Activated CD4-positive, CD25-positive, alpha-beta regulatory T cell treated with anti-CD3 and anti-CD28 coated beads, Interleukin-2, amount 50 U/mL, for 72 hours (primary cell): ENCODE results near the gene MYO7B.
A peak's percentile ranks its signal among the peaks of the same experiment; 100 is the strongest.
"Not testable (repeated sequence)": the region's sequence is repeated elsewhere in the genome, so short reads cannot be mapped to it uniquely, and the experiment has no call there.

Experiments used
- DNase-seq: peaks from one replicate; pipeline ENCODE4 v3.0.0; 2021

Gene MYO7B

GRCh38 chr2:127524198-127524834, 11.2 kb upstream of the MYO7B start:
- not testable (repeated sequence) for DNase-seq

DNA sequence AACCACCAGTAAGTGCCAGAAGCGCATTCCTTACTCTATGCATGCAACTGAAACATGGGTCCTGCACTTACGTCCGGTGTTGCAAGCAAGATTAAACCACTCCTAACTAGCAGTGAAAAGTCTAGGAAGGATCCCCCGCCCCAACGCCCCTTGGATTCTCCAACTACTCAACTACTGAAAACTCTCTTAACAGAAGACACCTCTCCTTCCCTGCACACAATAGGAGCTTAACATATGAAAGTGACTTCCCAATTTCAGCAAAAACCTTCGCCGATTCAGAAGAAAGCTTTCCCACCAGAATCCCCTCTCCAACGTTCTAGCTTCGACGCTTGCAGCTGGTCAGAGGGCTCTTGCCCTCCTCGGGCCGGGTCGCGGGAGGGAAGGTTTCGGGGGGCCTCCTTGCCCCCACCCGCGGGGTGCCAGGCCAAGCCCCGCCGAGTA, 9.8 kb upstream of the MYO7B start:
- no peak for DNase-seq

DNA sequence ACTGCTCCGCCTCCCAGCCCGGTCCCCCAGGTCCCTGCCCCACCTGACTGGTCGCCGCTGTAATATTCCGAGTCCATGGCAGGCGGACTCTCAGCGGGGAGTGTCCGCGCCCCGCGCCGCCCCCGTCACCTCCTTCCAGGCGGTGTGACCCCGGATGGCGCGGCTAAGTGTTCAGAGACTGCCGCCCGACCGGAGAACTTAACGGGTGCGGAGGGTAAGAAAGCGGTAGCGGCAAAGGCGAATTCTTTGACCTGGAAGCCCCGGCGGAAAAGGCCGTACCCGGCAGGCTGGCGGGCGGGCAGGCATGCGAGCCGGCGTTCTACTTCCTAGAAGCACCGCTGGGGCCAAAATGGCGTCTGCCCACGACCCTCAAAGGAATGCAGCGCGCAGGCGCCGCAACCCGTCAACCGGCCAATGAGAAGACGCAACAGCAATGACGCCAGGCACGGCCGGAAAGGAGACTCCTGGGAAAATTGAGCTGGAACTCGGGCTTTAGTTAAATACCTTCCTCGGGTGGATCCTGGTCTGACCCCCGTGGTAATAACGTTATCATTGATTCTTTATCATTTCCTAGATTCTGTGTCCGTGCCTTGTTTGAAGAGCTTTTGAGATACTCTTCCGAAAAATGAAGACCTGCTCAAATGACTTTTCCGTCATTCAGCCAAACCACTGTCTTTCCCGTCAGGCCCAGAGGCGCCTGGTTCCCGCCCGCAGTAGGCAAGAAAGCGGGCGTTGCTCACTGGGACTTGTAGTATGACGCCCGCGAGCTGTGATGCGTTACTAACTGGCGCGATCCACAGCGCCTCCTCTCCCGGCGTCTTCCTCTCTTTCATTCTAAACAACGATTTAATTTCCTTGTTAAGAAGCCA, 9.1 kb upstream of the MYO7B start, which contains the start of gene IWS1:
Gene IWS1, minus strand, starts transcription at position 358 of the 869 bp plus-strand sequence. Its CDS starts 281 bp downstream, at position 77.
- peak; percentile 89 for DNase-seq

GRCh38 chr2:127527001-127527804, 8.3 kb upstream of the MYO7B start:
- DNase-seq: no peak

DNA sequence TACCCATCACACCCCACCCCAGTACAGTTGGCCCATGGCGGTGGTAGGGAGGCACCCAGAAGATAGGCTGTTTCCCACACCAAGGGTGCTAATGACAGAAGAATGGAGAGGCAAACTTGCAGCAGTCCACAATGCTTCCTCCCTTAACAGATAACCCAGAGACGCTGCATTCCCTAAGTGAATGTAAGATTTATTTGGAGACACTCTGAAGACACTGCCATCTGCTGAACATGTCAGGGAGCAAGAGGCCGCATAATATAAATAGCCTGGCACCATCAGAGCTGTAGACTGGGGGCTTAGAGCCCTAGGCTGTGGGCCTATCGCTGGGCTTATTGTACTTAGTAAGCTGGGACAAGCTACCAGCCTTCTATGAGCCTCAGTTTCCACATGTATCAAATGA, 7.0 kb upstream of the MYO7B start:
- DNase-seq: no peak

DNA sequence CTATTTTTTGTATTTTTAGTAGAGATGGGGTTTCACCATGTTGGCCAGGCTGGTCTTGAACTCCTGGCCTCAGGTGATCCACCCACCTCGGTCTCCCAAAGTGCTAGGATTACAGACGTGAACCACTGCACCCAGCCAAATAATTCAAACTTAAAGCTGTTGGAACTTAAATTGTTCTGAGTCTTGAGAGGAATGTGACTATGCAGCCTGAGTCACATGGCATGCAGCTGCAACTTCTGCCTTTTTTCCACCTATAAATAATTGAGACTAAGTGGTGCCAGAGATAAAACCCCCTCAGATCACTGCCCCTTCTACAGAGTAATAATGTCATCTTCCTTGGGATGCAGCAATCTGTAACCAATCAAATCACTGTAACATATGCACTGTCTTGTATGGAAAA, 6.1 kb upstream of the MYO7B start:
- DNase-seq: not testable (repeated sequence)

- no peak for DNase-seq
Measured at GRCh38 chr2:127530245-127531140, 5.0 kb upstream of the MYO7B start.

- DNase-seq: no peak
Measured at GRCh38 chr2:127531221-127531648, 4.2 kb upstream of the MYO7B start.

DNA sequence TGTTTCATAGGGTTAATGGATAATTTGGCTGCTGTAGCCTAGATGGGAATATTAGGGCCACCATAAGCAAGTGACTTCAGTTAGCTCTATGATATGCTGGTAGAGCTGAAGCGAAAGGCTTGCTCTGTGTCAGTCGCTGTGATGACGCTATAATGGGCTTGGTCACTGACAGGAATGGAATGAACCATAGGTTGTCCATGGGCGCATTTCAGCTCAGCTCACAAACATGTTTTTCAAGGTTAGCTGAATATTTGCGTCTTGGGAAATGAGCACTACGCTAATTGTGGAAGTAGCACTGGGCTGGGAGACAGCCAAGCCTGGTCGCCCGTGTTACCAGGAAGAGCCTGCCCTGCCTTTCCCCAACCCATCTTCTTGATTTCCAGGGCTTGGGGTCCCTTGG, 3.2 kb upstream of the MYO7B start:
- no peak for DNase-seq

DNA sequence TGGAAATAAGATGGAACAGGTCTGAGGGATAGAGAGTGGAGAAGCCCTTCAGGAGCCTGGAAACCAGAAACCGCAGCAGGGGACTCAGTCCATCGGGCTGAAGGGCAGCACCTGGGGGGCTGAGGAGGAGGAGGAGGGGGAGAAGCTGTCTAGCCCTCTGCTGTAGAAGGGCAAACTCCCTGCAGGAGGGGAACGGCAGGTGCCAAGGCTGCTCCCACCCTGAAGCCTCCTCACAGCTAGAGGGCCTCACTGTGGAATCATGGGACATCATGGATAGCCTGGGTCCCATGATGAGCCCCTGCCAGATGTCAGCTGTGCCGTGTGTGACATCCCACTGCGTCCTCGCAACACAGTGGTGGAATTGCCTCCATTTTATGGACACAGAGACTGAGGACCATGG, 435 bp downstream of the MYO7B start:
- DNase-seq: no peak

- DNase-seq: no peak
Measured at GRCh38 chr2:127536707-127537541, 1.4 kb downstream of the MYO7B start.

- no peak for DNase-seq
Measured at GRCh38 chr2:127537644-127538043, 2.2 kb downstream of the MYO7B start.

GRCh38 chr2:127541809-127542208, 6.3 kb downstream of the MYO7B start:
- no peak for DNase-seq

- no peak for DNase-seq
Measured at GRCh38 chr2:127542231-127542630, 6.7 kb downstream of the MYO7B start.

GRCh38 chr2:127543013-127543501, 7.6 kb downstream of the MYO7B start:
- not testable (repeated sequence) for DNase-seq

DNA sequence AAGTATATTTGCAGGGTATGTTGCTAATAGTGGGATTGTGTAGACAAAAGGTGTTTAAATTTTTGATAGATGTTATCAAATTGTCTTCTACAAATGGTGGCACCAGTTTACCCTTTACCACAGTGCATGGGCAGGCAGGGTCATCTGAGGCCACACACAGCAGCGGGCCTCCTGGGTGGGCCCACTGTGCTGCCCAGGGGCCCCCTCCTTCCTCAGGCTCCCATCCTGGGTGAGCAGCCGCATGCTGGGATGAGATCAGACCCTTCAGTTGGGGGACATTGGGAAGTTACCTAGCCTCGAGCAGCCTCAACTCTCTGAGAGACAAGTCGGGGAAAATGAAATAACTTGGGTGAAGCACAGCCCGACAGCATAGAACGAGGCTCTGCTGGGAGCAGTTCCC, 9.7 kb downstream of the MYO7B start:
- DNase-seq: no peak

GRCh38 chr2:127545796-127546195, 10.3 kb downstream of the MYO7B start:
- no peak for DNase-seq

DNA sequence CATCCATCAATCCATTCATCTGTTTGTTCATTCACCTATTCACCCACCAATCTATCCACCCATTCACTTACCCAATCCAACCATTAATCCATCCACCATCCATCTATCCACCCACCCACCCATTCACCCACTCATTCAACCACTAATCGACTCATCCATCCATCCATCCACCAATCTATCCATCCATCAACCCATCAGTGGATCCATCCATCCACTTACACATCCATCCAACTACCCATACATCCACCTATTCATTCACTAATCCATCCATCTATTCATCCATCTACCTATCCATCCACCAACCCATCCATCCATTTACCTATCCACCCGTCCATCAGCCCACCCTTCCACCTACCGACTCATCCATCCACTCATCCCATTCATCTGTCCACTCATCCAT, 11.3 kb downstream of the MYO7B start:
- no peak for DNase-seq

GRCh38 chr2:127551221-127551930, 15.9 kb downstream of the MYO7B start:
- DNase-seq: no peak

DNA sequence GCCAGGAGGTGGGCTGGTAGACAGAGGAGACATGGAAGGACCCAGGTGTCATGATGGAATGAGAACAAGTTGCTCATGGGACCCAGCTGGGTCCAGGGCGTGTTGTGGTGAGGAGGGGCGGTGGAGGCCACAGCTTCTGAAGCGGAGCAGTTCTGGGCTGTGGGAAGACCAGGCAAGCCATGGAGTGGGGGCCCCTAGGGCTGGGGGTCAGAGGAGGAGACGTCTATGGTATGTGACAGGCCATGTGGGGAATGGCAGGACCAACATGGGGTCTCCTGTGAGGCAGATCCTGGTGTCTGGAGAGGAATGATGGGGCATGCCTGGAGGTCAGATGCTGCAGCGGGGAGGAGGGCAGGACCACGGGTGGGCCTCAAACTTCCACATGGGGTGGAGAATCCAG, 16.9 kb downstream of the MYO7B start:
- DNase-seq: no peak
